Non-pigmented ciliary epithelial cell (primary cell): ENCODE measurements around the gene ANTXRL.
"Not testable (repeated sequence)": the region's sequence is repeated elsewhere in the genome, so short reads cannot be mapped to it uniquely, and the experiment has no call there.

Experiments
- DNase-seq: peaks from one replicate; pipeline ENCODE4 v3.0.0-alpha.2; 2010; ENCODE audit warnings: low read depth

ANTXRL gene

GRCh38 chr10:46286991-46287693 lies at the start of gene ANTXRL:
Gene ANTXRL, plus strand, starts transcription at chr10:46286997. Its CDS starts 266 bp downstream, at chr10:46287263.
- no peak for DNase-seq

GRCh38 chr10:46237815-46238510 lies 48.8 kb upstream of the ANTXRL start:
- DNase-seq, result no peak

GRCh38 chr10:46239247-46239646 lies 47.5 kb upstream of the ANTXRL start:
- DNase-seq, result no peak

GRCh38 chr10:46239993-46240683 lies 46.7 kb upstream of the ANTXRL start:
- no peak for DNase-seq

- no peak for DNase-seq
Observed at GRCh38 chr10:46240684-46241565, 45.9 kb upstream of the ANTXRL start.

GRCh38 chr10:46245381-46245900 lies 41.4 kb upstream of the ANTXRL start:
- no peak for DNase-seq

- DNase-seq, result not testable (repeated sequence)
Observed at GRCh38 chr10:46246400-46247180, 40.2 kb upstream of the ANTXRL start.

- no peak for DNase-seq
Observed at GRCh38 chr10:46247181-46247475, 39.7 kb upstream of the ANTXRL start.

GRCh38 chr10:46247808-46248569 lies 38.8 kb upstream of the ANTXRL start:
- DNase-seq, result no peak

GRCh38 chr10:46248651-46249146 lies 38.1 kb upstream of the ANTXRL start:
- no peak for DNase-seq

GRCh38 chr10:46249617-46250344 lies 37.0 kb upstream of the ANTXRL start:
- DNase-seq, result not testable (repeated sequence)

GRCh38 chr10:46250481-46250880 lies 36.3 kb upstream of the ANTXRL start:
- no peak for DNase-seq

- DNase-seq, result no peak
Observed at GRCh38 chr10:46250898-46251856, 35.6 kb upstream of the ANTXRL start.

- DNase-seq, result no peak
Observed at GRCh38 chr10:46251857-46252847, 34.6 kb upstream of the ANTXRL start.

GRCh38 chr10:46253076-46254006 lies 33.5 kb upstream of the ANTXRL start:
- no peak for DNase-seq

GRCh38 chr10:46254007-46254383 lies 32.8 kb upstream of the ANTXRL start:
- DNase-seq, result no peak
